HG03039 (cell line): ENCODE measurements around the gene DOC2A.
"Not testable (repeated sequence)": the region's sequence is repeated elsewhere in the genome, so short reads cannot be mapped to it uniquely, and the experiment has no call there.

Experiments used
- ATAC-seq: cut with Tn5 transposase; IDR thresholded peaks from one replicate; pipeline ENCODE4 v1.9.1; 2021; ENCODE audit warnings: mild to moderate bottlenecking, moderate library complexity; ENCODE audit not compliant: unreplicated experiment

DOC2A gene

GRCh38 chr16:30027588-30028437 lies 17.0 kb upstream of the DOC2A start:
- no peak for ATAC-seq

GRCh38 chr16:30026449-30026848 lies 15.6 kb upstream of the DOC2A start:
- no peak for ATAC-seq

GRCh38 chr16:30025574-30025973 lies 14.7 kb upstream of the DOC2A start:
- ATAC-seq = no peak

GRCh38 chr16:30025156-30025555 lies 14.3 kb upstream of the DOC2A start:
- ATAC-seq = no peak

- no peak for ATAC-seq
Observed at GRCh38 chr16:30024451-30024850, 13.6 kb upstream of the DOC2A start.

GRCh38 chr16:30023586-30023985 lies 12.8 kb upstream of the DOC2A start:
- ATAC-seq = no peak

GRCh38 chr16:30022887-30023286 lies 12.1 kb upstream of the DOC2A start, which contains the start of gene C16orf92:
C16orf92 (plus strand) TSS chr16:30023198; CDS start chr16:30023341, 143 bp downstream.
- ATAC-seq = no peak

GRCh38 chr16:30018731-30019158 lies 7.9 kb upstream of the DOC2A start:
- ATAC-seq = no peak

- not testable (repeated sequence) for ATAC-seq
Observed at GRCh38 chr16:30017937-30018336, 7.1 kb upstream of the DOC2A start.

- no peak for ATAC-seq
Observed at GRCh38 chr16:30017277-30017656, 6.4 kb upstream of the DOC2A start.

GRCh38 chr16:30016555-30017276 lies 5.9 kb upstream of the DOC2A start:
- no peak for ATAC-seq

- ATAC-seq = not testable (repeated sequence)
Observed at GRCh38 chr16:30015450-30015849, 4.6 kb upstream of the DOC2A start.

GRCh38 chr16:30012598-30012997 lies 1.8 kb upstream of the DOC2A start:
- ATAC-seq = not testable (repeated sequence)

- ATAC-seq = no peak
Observed at GRCh38 chr16:30011714-30012504, 1.1 kb upstream of the DOC2A start.

GRCh38 chr16:30009990-30010843 lies 610 bp downstream of the DOC2A start:
- ATAC-seq = no peak

- ATAC-seq = no peak
Observed at GRCh38 chr16:30009085-30009862, 1.6 kb downstream of the DOC2A start.

- ATAC-seq = no peak
Observed at GRCh38 chr16:30007378-30007895, 3.4 kb downstream of the DOC2A start.

- no peak for ATAC-seq
Observed at GRCh38 chr16:30006659-30007377, 4.0 kb downstream of the DOC2A start.

GRCh38 chr16:30006095-30006473 lies 4.7 kb downstream of the DOC2A start:
- ATAC-seq = no peak
